HepG2 (cell line): ENCODE results near the gene LRRC45. TPM values are rescaled to one million over a fixed set of nuclear protein-coding genes. Genes with fewer than 3 reads are reported as not detected.

Experiments
- FIP1L1 ChIP-seq: fragments of 200-400 bp; formaldehyde crosslinking; IDR thresholded peaks from 2 replicates; pipeline ENCODE4 v1.6.1; 2018; ENCODE audit warnings: low read depth, mild to moderate bottlenecking, low read length, moderate library complexity, borderline replicate concordance; ENCODE audit not compliant: insufficient read depth
- GRHL1 ChIP-seq: sonication (generic); formaldehyde crosslinking; conservative IDR thresholded peaks from 2 replicates; pipeline ENCODE4 v1.8.0; 2022; ENCODE audit warnings: missing genetic modification reagents
- HIC2 ChIP-seq: sonication (generic); formaldehyde crosslinking; IDR thresholded peaks from 2 replicates; pipeline ENCODE4 v1.9.0; 2022; ENCODE audit warnings: low read depth, missing genetic modification reagents
- NFKBIZ ChIP-seq: IDR thresholded peaks from 2 replicates; pipeline ENCODE4 v1.6.1; 2018; ENCODE audit warnings: missing genetic modification reagents, missing compliant biosample characterization
- NONO ChIP-seq, 2 experiments: fragments of 450-650 bp in 1 of 2; sonication (generic) in 1 of 2; formaldehyde crosslinking in 1 of 2; IDR thresholded peaks in 1 of 2; conservative IDR thresholded peaks in 1 of 2; 2 replicates each; pipeline versions ENCODE4 v1.6.1 to v1.8.0; 2017 to 2022; ENCODE audit warnings: mild to moderate bottlenecking in 1 of 2, missing genetic modification reagents in 1 of 2, moderate library complexity in 1 of 2
- PCBP1 ChIP-seq: fragments of 200-400 bp; formaldehyde crosslinking; IDR thresholded peaks from 2 replicates; pipeline ENCODE4 v1.6.1; 2017; ENCODE audit warnings: mild to moderate bottlenecking, low read depth, low read length, borderline replicate concordance
- POLR2A ChIP-seq, 2 experiments: IDR thresholded peaks; 2 replicates each; pipeline ENCODE4 v1.6.1; 2011; ENCODE audit warnings: low read depth in 2 of 2, low read length in 2 of 2, mild to moderate bottlenecking in 1 of 2, moderate library complexity in 1 of 2; ENCODE audit not compliant: insufficient read depth in 1 of 2
- POLR2G ChIP-seq: fragments of 200-400 bp; formaldehyde crosslinking; IDR thresholded peaks from 2 replicates; pipeline ENCODE4 v1.6.1; 2018; ENCODE audit warnings: mild to moderate bottlenecking, low read depth, low read length, moderate library complexity
- RORA ChIP-seq: sonication (generic); formaldehyde crosslinking; IDR thresholded peaks from 2 replicates; pipeline ENCODE4 v1.5.0; 2020; ENCODE audit warnings: mild to moderate bottlenecking, missing genetic modification reagents, moderate library complexity
- SKI ChIP-seq: fragments of 450-650 bp; IDR thresholded peaks from one replicate; pipeline ENCODE4 v1.6.1; 2018; ENCODE audit warnings: mild to moderate bottlenecking; ENCODE audit not compliant: partially characterized antibody
- TSC22D2 ChIP-seq: sonication (generic); formaldehyde crosslinking; IDR thresholded peaks from 2 replicates; pipeline ENCODE4 v1.5.1; 2020; ENCODE audit warnings: missing genetic modification reagents, mild to moderate bottlenecking, borderline replicate concordance
- ZNF142 ChIP-seq: sonication (generic); formaldehyde crosslinking; IDR thresholded peaks from 2 replicates; pipeline ENCODE4 v1.4.0; 2020; ENCODE audit warnings: missing genetic modification reagents
- ZNF224 ChIP-seq: sonication (generic); formaldehyde crosslinking; IDR thresholded peaks from 2 replicates; pipeline ENCODE4 v1.5.0; 2020; ENCODE audit warnings: mild to moderate bottlenecking, missing genetic modification reagents
- ZNF615 ChIP-seq: sonication (generic); formaldehyde crosslinking; IDR thresholded peaks from 2 replicates; pipeline ENCODE4 v1.5.0; 2020; ENCODE audit warnings: mild to moderate bottlenecking, missing genetic modification reagents, borderline replicate concordance
- ZNF691 ChIP-seq: sonication (generic); formaldehyde crosslinking; IDR thresholded peaks from 2 replicates; pipeline ENCODE4 v1.4.0; 2020; ENCODE audit warnings: missing genetic modification reagents, low read depth, mild to moderate bottlenecking, borderline replicate concordance
- ZNF839 ChIP-seq: sonication (generic); formaldehyde crosslinking; IDR thresholded peaks from 2 replicates; pipeline ENCODE4 v1.4.0; 2020; ENCODE audit warnings: missing genetic modification reagents, mild to moderate bottlenecking, borderline replicate concordance
- polyA plus RNA-seq, 8 experiments: library from polyadenylated mRNA; depleted of rRNA in 3 of 8; stranded (reverse) in 7 of 8; unstranded in 1 of 8; fragments of >200 nt; fragmentation: Illumina TruSeq in 4 of 8; extraction: Trizol in 4 of 8; gene quantifications; 2 replicates each; pipeline versions ENCODE4 v1.2.1 to v1.2.3, GENCODE V29; 2011 to 2016; ENCODE audit warnings: low read depth in 4 of 8, missing spikeins in 1 of 8, mixed read lengths in 1 of 8; ENCODE audit not compliant: insufficient read depth in 1 of 8
- total RNA-seq, 5 experiments: library from RNA; depleted of rRNA; stranded (reverse); fragments of >200 nt; fragmentation: Illumina TruSeq; extraction: Trizol; gene quantifications; 2 replicates each; pipeline ENCODE4 v1.2.3, GENCODE V29; 2016; ENCODE audit warnings: low read depth in 1 of 5

Gene LRRC45
- total and polyA plus RNA-seq, 2 of the 13 experiments (the other 11 are each of a cell fraction or from before 2014, with no cell fraction given): 11.6 to 48.1 TPM

- TF ChIP-seq SKI: peak; percentile 83
- TF ChIP-seq PCBP1: no peak
- peak; percentile 26; the same call in 1 of the 2 replicates for TF ChIP-seq TSC22D2 (CRISPR knock-in tag)
- TF ChIP-seq ZNF615 (CRISPR knock-in tag): no peak
- TF ChIP-seq RORA: no peak
- peak; percentile 98 for TF ChIP-seq POLR2G
- no peak for TF ChIP-seq GRHL1 (CRISPR knock-in tag)
- TF ChIP-seq ZNF691 (CRISPR knock-in tag): peak; percentile 92; the same call in 1 of the 2 replicates
- peak; percentile 68; the same call in 1 of the 2 replicates for TF ChIP-seq NFKBIZ (CRISPR knock-in tag)
- TF ChIP-seq NONO (IDR thresholded peaks at IDR 0.05): no peak
- TF ChIP-seq NONO (CRISPR knock-in tag; conservative IDR thresholded peaks at IDR 0.05): peak; percentile 89
- TF ChIP-seq FIP1L1: 0 out of 2 replicates have a peak, but pooled peaks have one; percentile 25
- TF ChIP-seq ZNF142 (CRISPR knock-in tag): peak; percentile 87
- peak; percentile 67 for TF ChIP-seq HIC2 (CRISPR knock-in tag)
- TF ChIP-seq POLR2A (IDR thresholded peaks at IDR 0.05; ENCODE audit: insufficient read depth in 1 of 2, low read depth in 2 of 2, low read length in 2 of 2): peak; percentile 84 to 99
- no peak for TF ChIP-seq ZNF839 (CRISPR knock-in tag)
- peak; percentile 76; the same call in 1 of the 2 replicates for TF ChIP-seq ZNF224 (CRISPR knock-in tag)
These were observed 14.2 kb downstream of the LRRC45 start, which contains the start of gene DCXR (continued) for GRCh38 chr17:82037092-82037888.
